Measurements from ENCODE around the gene C8B. TPM values are rescaled to one million over a fixed set of nuclear protein-coding genes. Genes with fewer than 3 reads are reported as not detected.

Gene C8B
- total and polyA plus RNA-seq, 2 of the 13 experiments (the other 11 are each of a cell fraction or from before 2014, with no cell fraction given): 8.4 to 11.3 TPM

DNA sequence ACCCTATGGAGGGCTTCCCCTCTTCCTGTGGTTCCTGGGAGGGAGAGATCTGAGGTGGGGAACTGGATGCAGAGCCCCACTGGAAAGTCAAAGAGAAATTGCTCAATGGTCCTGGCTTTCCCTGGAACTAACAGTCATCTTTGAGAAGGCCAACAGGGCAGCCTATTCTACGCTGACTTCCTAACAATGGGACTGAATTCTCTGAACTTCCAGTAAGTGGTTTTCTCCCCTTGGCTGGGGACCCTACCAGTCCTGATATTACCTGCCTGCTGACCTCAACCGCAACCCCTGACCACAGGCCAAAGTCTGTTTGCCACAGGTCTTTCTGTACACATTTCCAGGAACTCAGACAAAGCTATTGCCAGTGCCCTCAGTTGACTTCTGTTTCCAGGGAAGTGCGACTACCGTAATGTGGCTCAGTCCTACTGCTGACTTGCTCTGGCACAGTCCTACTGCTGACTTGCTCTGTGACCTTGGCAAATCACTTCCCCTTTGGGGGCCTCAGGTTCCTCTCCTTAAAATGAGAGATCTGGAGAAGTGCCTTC lies 55.3 kb downstream of the C8B start (continued):
- TF ChIP-seq, protein P1, sequence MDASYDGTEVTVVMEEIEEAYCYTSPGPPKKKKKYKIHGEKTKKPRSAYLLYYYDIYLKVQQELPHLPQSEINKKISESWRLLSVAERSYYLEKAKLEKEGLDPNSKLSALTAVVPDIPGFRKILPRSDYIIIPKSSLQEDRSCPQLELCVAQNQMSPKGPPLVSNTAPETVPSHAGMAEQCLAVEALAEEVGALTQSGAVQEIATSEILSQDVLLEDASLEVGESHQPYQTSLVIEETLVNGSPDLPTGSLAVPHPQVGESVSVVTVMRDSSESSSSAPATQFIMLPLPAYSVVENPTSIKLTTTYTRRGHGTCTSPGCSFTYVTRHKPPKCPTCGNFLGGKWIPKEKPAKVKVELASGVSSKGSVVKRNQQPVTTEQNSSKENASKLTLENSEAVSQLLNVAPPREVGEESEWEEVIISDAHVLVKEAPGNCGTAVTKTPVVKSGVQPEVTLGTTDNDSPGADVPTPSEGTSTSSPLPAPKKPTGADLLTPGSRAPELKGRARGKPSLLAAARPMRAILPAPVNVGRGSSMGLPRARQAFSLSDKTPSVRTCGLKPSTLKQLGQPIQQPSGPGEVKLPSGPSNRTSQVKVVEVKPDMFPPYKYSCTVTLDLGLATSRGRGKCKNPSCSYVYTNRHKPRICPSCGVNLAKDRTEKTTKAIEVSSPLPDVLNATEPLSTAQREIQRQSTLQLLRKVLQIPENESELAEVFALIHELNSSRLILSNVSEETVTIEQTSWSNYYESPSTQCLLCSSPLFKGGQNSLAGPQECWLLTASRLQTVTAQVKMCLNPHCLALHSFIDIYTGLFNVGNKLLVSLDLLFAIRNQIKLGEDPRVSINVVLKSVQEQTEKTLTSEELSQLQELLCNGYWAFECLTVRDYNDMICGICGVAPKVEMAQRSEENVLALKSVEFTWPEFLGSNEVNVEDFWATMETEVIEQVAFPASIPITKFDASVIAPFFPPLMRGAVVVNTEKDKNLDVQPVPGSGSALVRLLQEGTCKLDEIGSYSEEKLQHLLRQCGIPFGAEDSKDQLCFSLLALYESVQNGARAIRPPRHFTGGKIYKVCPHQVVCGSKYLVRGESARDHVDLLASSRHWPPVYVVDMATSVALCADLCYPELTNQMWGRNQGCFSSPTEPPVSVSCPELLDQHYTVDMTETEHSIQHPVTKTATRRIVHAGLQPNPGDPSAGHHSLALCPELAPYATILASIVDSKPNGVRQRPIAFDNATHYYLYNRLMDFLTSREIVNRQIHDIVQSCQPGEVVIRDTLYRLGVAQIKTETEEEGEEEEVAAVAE (CRISPR knock-in tag; IDR thresholded peaks at IDR 0.05; ENCODE audit: borderline replicate concordance): peak; percentile 77
- peak; percentile 34; the same call in 1 of the 2 replicates for TF ChIP-seq ZNF775 (CRISPR knock-in tag; IDR thresholded peaks at IDR 0.05; ENCODE audit: borderline replicate concordance)
- peak; percentile 90 for TF ChIP-seq PHF21A (CRISPR knock-in tag; IDR thresholded peaks at IDR 0.05)
- TF ChIP-seq MAZ (IDR thresholded peaks at IDR 0.05; ENCODE audit: borderline replicate concordance, low read depth, low read length): no peak
- no peak; the same call in 1 of the 2 replicates for TF ChIP-seq MAZ (CRISPR knock-in tag; IDR thresholded peaks at IDR 0.05; ENCODE audit: low read depth)
- no peak for TF ChIP-seq U2AF1 (optimal IDR thresholded peaks at IDR 0.05; ENCODE audit: low read depth, low read length)
- TF ChIP-seq, protein P2, sequence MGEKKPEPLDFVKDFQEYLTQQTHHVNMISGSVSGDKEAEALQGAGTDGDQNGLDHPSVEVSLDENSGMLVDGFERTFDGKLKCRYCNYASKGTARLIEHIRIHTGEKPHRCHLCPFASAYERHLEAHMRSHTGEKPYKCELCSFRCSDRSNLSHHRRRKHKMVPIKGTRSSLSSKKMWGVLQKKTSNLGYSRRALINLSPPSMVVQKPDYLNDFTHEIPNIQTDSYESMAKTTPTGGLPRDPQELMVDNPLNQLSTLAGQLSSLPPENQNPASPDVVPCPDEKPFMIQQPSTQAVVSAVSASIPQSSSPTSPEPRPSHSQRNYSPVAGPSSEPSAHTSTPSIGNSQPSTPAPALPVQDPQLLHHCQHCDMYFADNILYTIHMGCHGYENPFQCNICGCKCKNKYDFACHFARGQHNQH (CRISPR knock-in tag; IDR thresholded peaks at IDR 0.05): peak; percentile 95; the same call in 1 of the 2 replicates
- TF ChIP-seq PCBP1 (IDR thresholded peaks at IDR 0.05; ENCODE audit: borderline replicate concordance, low read depth, low read length): no peak
- TF ChIP-seq FIP1L1 (IDR thresholded peaks at IDR 0.05; ENCODE audit: borderline replicate concordance, insufficient read depth, low read depth, low read length): no peak
- TF ChIP-seq ZNF317 (CRISPR knock-in tag; IDR thresholded peaks at IDR 0.05): peak; percentile 74
- TF ChIP-seq ZNF383 (CRISPR knock-in tag; IDR thresholded peaks at IDR 0.05; ENCODE audit: borderline replicate concordance): no peak
- TF ChIP-seq PPARG (CRISPR knock-in tag; conservative IDR thresholded peaks at IDR 0.05): peak; percentile 77; the same call in 1 of the 2 replicates
- TF ChIP-seq, protein P3, sequence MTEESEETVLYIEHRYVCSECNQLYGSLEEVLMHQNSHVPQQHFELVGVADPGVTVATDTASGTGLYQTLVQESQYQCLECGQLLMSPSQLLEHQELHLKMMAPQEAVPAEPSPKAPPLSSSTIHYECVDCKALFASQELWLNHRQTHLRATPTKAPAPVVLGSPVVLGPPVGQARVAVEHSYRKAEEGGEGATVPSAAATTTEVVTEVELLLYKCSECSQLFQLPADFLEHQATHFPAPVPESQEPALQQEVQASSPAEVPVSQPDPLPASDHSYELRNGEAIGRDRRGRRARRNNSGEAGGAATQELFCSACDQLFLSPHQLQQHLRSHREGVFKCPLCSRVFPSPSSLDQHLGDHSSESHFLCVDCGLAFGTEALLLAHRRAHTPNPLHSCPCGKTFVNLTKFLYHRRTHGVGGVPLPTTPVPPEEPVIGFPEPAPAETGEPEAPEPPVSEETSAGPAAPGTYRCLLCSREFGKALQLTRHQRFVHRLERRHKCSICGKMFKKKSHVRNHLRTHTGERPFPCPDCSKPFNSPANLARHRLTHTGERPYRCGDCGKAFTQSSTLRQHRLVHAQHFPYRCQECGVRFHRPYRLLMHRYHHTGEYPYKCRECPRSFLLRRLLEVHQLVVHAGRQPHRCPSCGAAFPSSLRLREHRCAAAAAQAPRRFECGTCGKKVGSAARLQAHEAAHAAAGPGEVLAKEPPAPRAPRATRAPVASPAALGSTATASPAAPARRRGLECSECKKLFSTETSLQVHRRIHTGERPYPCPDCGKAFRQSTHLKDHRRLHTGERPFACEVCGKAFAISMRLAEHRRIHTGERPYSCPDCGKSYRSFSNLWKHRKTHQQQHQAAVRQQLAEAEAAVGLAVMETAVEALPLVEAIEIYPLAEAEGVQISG (CRISPR knock-in tag; IDR thresholded peaks at IDR 0.05): peak; percentile 77
- no peak for TF ChIP-seq ZNF674 (CRISPR knock-in tag; IDR thresholded peaks at IDR 0.05; ENCODE audit: low read depth)
- TF ChIP-seq ZNF75D (CRISPR knock-in tag; IDR thresholded peaks at IDR 0.05; ENCODE audit: borderline replicate concordance): no peak
- TF ChIP-seq, protein P4, sequence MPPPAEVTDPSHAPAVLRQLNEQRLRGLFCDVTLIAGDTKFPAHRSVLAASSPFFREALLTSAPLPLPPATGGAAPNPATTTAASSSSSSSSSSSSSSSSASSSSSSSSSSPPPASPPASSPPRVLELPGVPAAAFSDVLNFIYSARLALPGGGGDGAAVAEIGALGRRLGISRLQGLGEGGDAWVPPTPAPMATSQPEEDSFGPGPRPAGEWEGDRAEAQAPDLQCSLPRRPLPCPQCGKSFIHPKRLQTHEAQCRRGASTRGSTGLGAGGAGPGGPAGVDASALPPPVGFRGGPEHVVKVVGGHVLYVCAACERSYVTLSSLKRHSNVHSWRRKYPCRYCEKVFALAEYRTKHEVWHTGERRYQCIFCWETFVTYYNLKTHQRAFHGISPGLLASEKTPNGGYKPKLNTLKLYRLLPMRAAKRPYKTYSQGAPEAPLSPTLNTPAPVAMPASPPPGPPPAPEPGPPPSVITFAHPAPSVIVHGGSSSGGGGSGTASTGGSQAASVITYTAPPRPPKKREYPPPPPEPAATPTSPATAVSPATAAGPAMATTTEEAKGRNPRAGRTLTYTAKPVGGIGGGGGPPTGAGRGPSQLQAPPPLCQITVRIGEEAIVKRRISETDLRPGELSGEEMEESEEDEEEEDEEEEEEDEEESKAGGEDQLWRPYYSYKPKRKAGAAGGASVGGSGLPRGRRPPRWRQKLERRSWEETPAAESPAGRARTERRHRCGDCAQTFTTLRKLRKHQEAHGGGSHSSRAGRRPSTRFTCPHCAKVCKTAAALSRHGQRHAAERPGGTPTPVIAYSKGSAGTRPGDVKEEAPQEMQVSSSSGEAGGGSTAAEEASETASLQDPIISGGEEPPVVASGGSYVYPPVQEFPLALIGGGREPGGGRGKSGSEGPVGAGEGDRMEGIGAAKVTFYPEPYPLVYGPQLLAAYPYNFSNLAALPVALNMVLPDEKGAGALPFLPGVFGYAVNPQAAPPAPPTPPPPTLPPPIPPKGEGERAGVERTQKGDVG (CRISPR knock-in tag; IDR thresholded peaks at IDR 0.05; ENCODE audit: borderline replicate concordance): peak; percentile 96; the same call in 1 of the 2 replicates
- TF ChIP-seq ADNP (CRISPR knock-in tag; IDR thresholded peaks at IDR 0.05): no peak

Data from HepG2 (cell line).